Measurements from ENCODE around the gene CTBP2. TPM values are rescaled to one million over a fixed set of nuclear protein-coding genes. Genes with fewer than 3 reads are reported as not detected.
A peak's percentile ranks its signal among the peaks of the same experiment; 100 is the strongest.

CTBP2 gene
- total RNA-seq, 2 donors from 2014 or later: 26.0 to 36.0 TPM

- H3K4me1 ChIP-seq: peaks cover 0 to 50% of the 10 kb centered on the region in 2 donors
- H3K27ac ChIP-seq: peak overlapping the region; percentile 65 to 66
- no peak for TF ChIP-seq CTCF (IDR thresholded peaks at IDR 0.05)
- no peaks in the 10 kb centered on the region for H3K9me3 ChIP-seq
- H3K27me3 ChIP-seq: no peaks in the 10 kb centered on the region
- no peak for DNase-seq (ENCODE audit: low spot score)
- no peak overlapping the region for H3K4me3 ChIP-seq
- H3K36me3 ChIP-seq: peaks cover 15% of the 10 kb centered on the region
These were observed 132.2 kb downstream of the CTBP2 start for GRCh38 chr10:125027871-125028869.

- no peak overlapping the region for H3K4me3 ChIP-seq
- peaks cover 15% of the 10 kb centered on the region for H3K36me3 ChIP-seq
- peak overlapping the region; percentile 65 to 66 for H3K27ac ChIP-seq
- H3K4me1 ChIP-seq: peaks cover 0 to 54% of the 10 kb centered on the region in 2 donors
- no peaks in the 10 kb centered on the region for H3K9me3 ChIP-seq
- H3K27me3 ChIP-seq: no peaks in the 10 kb centered on the region
- no peak for DNase-seq (ENCODE audit: low spot score)
- TF ChIP-seq CTCF (IDR thresholded peaks at IDR 0.05): no peak
These were observed 133.2 kb downstream of the CTBP2 start for GRCh38 chr10:125026974-125027735.

DNA sequence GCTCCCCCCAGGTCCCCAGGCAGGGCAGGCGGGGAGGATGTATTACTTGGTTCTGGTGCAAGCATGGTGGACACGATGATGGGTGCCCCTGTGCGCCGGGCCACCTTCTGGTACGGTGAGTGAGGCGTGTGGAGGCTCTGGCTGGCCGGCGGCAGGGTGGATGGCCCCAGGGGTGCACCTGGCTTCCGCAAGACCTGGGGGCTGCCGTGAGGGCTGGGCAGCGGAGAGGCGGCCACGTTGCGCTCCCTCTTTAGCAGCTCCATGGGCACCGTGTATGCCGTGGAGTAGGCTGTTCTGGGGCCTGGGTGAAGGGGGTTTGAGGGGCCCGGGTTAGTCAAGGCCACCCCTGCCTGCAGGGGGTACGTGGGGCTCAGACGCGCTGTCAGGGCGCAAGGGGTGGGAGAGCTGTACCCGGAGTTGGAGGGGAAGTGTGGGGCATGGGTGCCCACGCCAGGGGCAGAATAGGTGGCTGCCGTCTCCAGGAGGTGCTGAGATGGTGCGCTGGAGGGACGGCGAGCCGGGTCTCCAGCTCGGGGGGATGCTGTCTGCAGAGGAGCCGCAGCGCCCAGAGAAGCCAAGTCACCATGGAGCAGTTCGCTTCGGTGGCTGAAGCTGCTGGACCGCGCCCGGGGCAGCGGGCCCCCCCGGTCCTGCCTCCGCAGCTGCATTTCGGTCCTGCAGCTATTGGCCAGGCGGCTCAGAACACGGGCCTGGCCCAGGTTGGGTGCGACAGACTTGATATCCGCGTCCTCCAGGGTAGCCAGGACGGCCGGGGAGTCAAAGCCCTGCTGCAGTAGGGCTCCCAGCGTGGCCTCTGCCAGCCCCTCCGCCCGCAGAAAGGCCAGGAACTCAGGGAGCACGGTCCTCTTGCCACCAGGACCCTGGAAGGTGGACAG is 134.1 kb downstream of the CTBP2 start:
- H3K9me3 ChIP-seq: no peaks in the 10 kb centered on the region
- TF ChIP-seq CTCF (IDR thresholded peaks at IDR 0.05): no peak
- H3K4me1 ChIP-seq: peaks cover 0 to 59% of the 10 kb centered on the region in 2 donors
- no peak for DNase-seq (ENCODE audit: low spot score)
- peak overlapping the region in 1 of 2 donors; percentile 75 for H3K27ac ChIP-seq
- H3K36me3 ChIP-seq: peaks cover 15% of the 10 kb centered on the region
- H3K4me3 ChIP-seq: no peak overlapping the region
- H3K27me3 ChIP-seq: no peaks in the 10 kb centered on the region

DNA sequence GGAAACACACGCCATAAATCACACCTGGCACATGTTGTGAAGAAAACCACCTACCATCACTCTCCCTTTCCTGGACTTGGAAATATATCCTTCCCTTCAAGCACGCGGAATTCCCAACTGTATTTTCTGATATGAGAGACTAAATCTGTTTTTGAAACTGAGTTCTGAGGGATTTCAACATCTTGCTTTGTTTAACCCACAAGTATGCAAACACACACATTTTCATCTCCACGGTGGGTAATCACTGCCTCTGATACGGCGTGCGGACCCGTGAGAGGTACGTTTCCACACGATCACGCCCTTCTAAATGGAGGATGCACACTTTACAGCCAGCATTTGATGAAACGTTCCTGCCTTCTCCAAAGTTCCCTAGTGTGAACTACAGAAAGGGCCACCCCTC is 135.0 kb downstream of the CTBP2 start:
- H3K36me3 ChIP-seq: peaks cover 15% of the 10 kb centered on the region
- H3K27ac ChIP-seq: peak overlapping the region in 1 of 2 donors; percentile 75
- no peaks in the 10 kb centered on the region for H3K27me3 ChIP-seq
- no peak overlapping the region for H3K4me3 ChIP-seq
- no peak for TF ChIP-seq CTCF (IDR thresholded peaks at IDR 0.05)
- H3K9me3 ChIP-seq: no peaks in the 10 kb centered on the region
- H3K4me1 ChIP-seq: peaks cover 0 to 68% of the 10 kb centered on the region in 2 donors
- no peak for DNase-seq (ENCODE audit: low spot score)
